GM12891 (cell line): ENCODE results near the gene SYNGAP1.

Source experiments
- PAX5 ChIP-seq: IDR thresholded peaks from 2 replicates; pipeline ENCODE4 v1.6.1; 2011; ENCODE audit warnings: low read length, moderate library complexity, mild to moderate bottlenecking; ENCODE audit not compliant: insufficient read depth, severe bottlenecking
- POLR2A ChIP-seq: IDR thresholded peaks from 2 replicates; pipeline ENCODE4 v1.6.1; 2011; ENCODE audit warnings: low read depth, low read length, control low read depth
- POLR2AphosphoS5 ChIP-seq: IDR thresholded peaks from 2 replicates; pipeline ENCODE4 v1.6.1; 2011; ENCODE audit warnings: low read depth, low read length, control low read depth
- POU2F2 ChIP-seq: IDR thresholded peaks from 2 replicates; pipeline ENCODE4 v1.6.1; 2011; ENCODE audit warnings: low read depth, mild to moderate bottlenecking, control low read depth, low read length, moderate library complexity
- SPI1 ChIP-seq: IDR thresholded peaks from 2 replicates; pipeline ENCODE4 v1.6.1; 2011; ENCODE audit warnings: low read depth, low read length, control low read depth
- TAF1 ChIP-seq: IDR thresholded peaks from 2 replicates; pipeline ENCODE4 v1.6.1; 2011; ENCODE audit warnings: low read depth, low read length, control low read depth

DNA sequence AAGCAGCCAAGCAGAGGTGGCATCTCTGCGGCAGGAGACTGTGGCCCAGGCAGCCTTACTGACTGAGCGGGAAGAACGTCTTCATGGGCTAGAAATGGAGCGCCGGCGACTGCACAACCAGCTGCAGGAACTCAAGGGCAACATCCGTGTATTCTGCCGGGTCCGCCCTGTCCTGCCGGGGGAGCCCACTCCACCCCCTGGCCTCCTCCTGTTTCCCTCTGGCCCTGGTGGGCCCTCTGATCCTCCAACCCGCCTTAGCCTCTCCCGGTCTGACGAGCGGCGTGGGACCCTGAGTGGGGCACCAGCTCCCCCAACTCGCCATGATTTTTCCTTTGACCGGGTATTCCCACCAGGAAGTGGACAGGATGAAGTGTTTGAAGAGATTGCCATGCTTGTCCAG is 15.0 kb upstream of the SYNGAP1 start:
- no peak for TF ChIP-seq SPI1
- no peak for TF ChIP-seq POLR2AphosphoS5
- no peak for TF ChIP-seq POLR2A
- TF ChIP-seq TAF1, result no peak
- no peak for TF ChIP-seq POU2F2
- no peak for TF ChIP-seq PAX5
